Breast epithelium (tissue), 3 donors: Measurements from ENCODE around the gene STARD13.

Experiments
- CTCF ChIP-seq, 3 donors: fragments of 450-650 bp; IDR thresholded peaks; one replicate each; pipeline ENCODE4 v1.5.1; 2016 to 2017; ENCODE audit warnings: antibody characterized with exemption in 3 of 3, mild to moderate bottlenecking in 3 of 3, moderate library complexity in 3 of 3
- POLR2A ChIP-seq: fragments of 450-650 bp; IDR thresholded peaks from one replicate; pipeline ENCODE4 v1.6.1; 2016; ENCODE audit warnings: antibody characterized with exemption, mild to moderate bottlenecking, moderate library complexity
- POLR2AphosphoS5 ChIP-seq, 3 donors: sonication (generic); formaldehyde crosslinking; IDR thresholded peaks; one replicate each; pipeline ENCODE4 v1.6.1; 2017; ENCODE audit warnings: antibody characterized with exemption in 3 of 3

GRCh38 chr13:33109801-33110200 is 175.8 kb downstream of the STARD13 start:
- TF ChIP-seq CTCF (IDR thresholded peaks at IDR 0.05) (no peak), POLR2A (no peak), POLR2AphosphoS5 (IDR thresholded peaks at IDR 0.05) (no peak)
